Cardiac septum (tissue), 1 donor: ENCODE results near the gene E4F1. TPM values are rescaled to one million over a fixed set of nuclear protein-coding genes. Genes with fewer than 3 reads are reported as not detected.

Experiments
- DNase-seq: peaks from one replicate; pipeline ENCODE4 v3.0.0-alpha.2; 2020; ENCODE audit warnings: low spot score
- intact Hi-C: fragments of 100-400 bp; cut with DNase I; formaldehyde crosslinking; loops from one replicate; pipeline ENCODE4 v1.14.0; 2022
- microRNA-seq: library from miRNA; unstranded; fragments of <30 nt; microRNA quantifications from one replicate; pipeline ENCODE4 v1.2.0, GENCODE V29; 2020
- total RNA-seq: library from RNA; stranded (reverse); fragmentation: NEBNext Ultra II Directional; extraction: Animal tissue kit (Norgen Biotek cat#: 25700); gene quantifications from one replicate; pipeline ENCODE4 v1.2.1, GENCODE V29; 2021
- donor health status: DM: no; HTN: no; CAD: no.

E4F1 gene
- total RNA-seq, 1 donor from 2014 or later = 13.7 TPM

GRCh38 chr16:2282262-2282661, 58.9 kb downstream of the E4F1 start:
- intact Hi-C loops = no loop called here
- DNase-seq = no peak

GRCh38 chr16:2282866-2283555, 59.6 kb downstream of the E4F1 start:
- intact Hi-C loops = no loop called here
- no peak for DNase-seq

GRCh38 chr16:2284001-2284770, 60.8 kb downstream of the E4F1 start:
- no peak for DNase-seq
- intact Hi-C loops = no loop called here

GRCh38 chr16:2284797-2285576, 61.6 kb downstream of the E4F1 start:
- no peak for DNase-seq
- intact Hi-C loops = no loop called here

Small RNAs within 50 kb of the gene (microRNA-seq; reads per million reads assigned to microRNA genes)
- gene MIR3677 (not detected), gene MIR4717 (not detected)

Other genes starting within 250 kb of the E4F1 start
- gene NOXO1, start 242.1 kb upstream of the E4F1 start, total RNA-seq = not detected
- 25.5 TPM for gene GFER, start 239.4 kb upstream of the E4F1 start, total RNA-seq
- 1.8 TPM for gene SYNGR3, start 233.6 kb upstream of the E4F1 start, total RNA-seq
- gene ZNF598, start 213.8 kb upstream of the E4F1 start, total RNA-seq = 21.9 TPM
- gene NPW, start 203.8 kb upstream of the E4F1 start, total RNA-seq = not detected
- gene NHERF2, start 196.7 kb upstream of the E4F1 start, total RNA-seq = 183 TPM
- 10.4 TPM for gene NTHL1, start 175.8 kb upstream of the E4F1 start, total RNA-seq
- 73.3 TPM for gene TSC2, start 175.6 kb upstream of the E4F1 start, total RNA-seq
- gene PKD1, start 87.7 kb upstream of the E4F1 start, total RNA-seq = 178 TPM
- 2.2 TPM for gene RAB26, start 75.0 kb upstream of the E4F1 start, total RNA-seq
- gene TRAF7, start 67.8 kb upstream of the E4F1 start, total RNA-seq = 35.7 TPM
- 1.2 TPM for gene CASKIN1, start 27.0 kb upstream of the E4F1 start, total RNA-seq
- gene MLST8, start 18.1 kb upstream of the E4F1 start, total RNA-seq = 26.3 TPM
- gene BRICD5, start 12.7 kb upstream of the E4F1 start, total RNA-seq = 7.0 TPM
- 23.4 TPM for gene PGP, start 8.8 kb upstream of the E4F1 start, total RNA-seq
- gene DNASE1L2, start 12.9 kb downstream of the E4F1 start, total RNA-seq = 0.57 TPM
- gene ECI1, start 28.0 kb downstream of the E4F1 start, total RNA-seq = 139 TPM
- 106 TPM for gene RNPS1, start 44.5 kb downstream of the E4F1 start, total RNA-seq
- 13.6 TPM for gene ABCA3, start 117.1 kb downstream of the E4F1 start, total RNA-seq
- gene CCNF, start 205.9 kb downstream of the E4F1 start, total RNA-seq = 0.86 TPM
- gene TEDC2, start 236.5 kb downstream of the E4F1 start, total RNA-seq = 0.51 TPM
- gene NTN3, start 247.7 kb downstream of the E4F1 start, total RNA-seq = 0.30 TPM